ENCODE measurements around the gene UBA3. TPM values are rescaled to one million over a fixed set of nuclear protein-coding genes. Genes with fewer than 3 reads are reported as not detected.

UBA3 gene
- total and polyA plus RNA-seq, 2 of the 13 experiments (the other 11 are each of a cell fraction or from before 2014, with no cell fraction given): 40.7 to 49.0 TPM

- TF ChIP-seq ZFP36 (IDR thresholded peaks at IDR 0.05; ENCODE audit: borderline replicate concordance, low read depth, low read length, partially characterized antibody): no peak
- TF ChIP-seq PBX2 (CRISPR knock-in tag; IDR thresholded peaks at IDR 0.05): 0 out of 2 replicates have a peak, but pooled peaks have one; percentile 23
- no peak for TF ChIP-seq REL (CRISPR knock-in tag; conservative IDR thresholded peaks at IDR 0.05)
- TF ChIP-seq MAFF (IDR thresholded peaks at IDR 0.05; ENCODE audit: low read depth, low read length): no peak
- no peak for TF ChIP-seq PHF5A (CRISPR knock-in tag; IDR thresholded peaks at IDR 0.05; ENCODE audit: low read depth, unreplicated experiment)
- no peak for TF ChIP-seq RFXAP (CRISPR knock-in tag; IDR thresholded peaks at IDR 0.05; ENCODE audit: borderline replicate concordance)
- TF ChIP-seq ZSCAN9 (CRISPR knock-in tag; IDR thresholded peaks at IDR 0.05; ENCODE audit: borderline replicate concordance): no peak
- no peak; the same call in 1 of the 2 replicates for TF ChIP-seq ZNF709 (CRISPR knock-in tag; IDR thresholded peaks at IDR 0.05)
- TF ChIP-seq ZFYVE20 (CRISPR knock-in tag; IDR thresholded peaks at IDR 0.05; ENCODE audit: borderline replicate concordance, low read depth): no peak
- no peak; the same call in 1 of the 2 replicates for TF ChIP-seq ATF2 (CRISPR knock-in tag; IDR thresholded peaks at IDR 0.05)
- TF ChIP-seq GATA4 (IDR thresholded peaks at IDR 0.05; ENCODE audit: borderline replicate concordance, low read depth): no peak
- no peak for TF ChIP-seq HINFP (CRISPR knock-in tag; IDR thresholded peaks at IDR 0.05; ENCODE audit: low read depth)
- TF ChIP-seq RFX5 (IDR thresholded peaks at IDR 0.05; ENCODE audit: low read depth, low read length): no peak
- no peak for TF ChIP-seq SSRP1 (CRISPR knock-in tag; IDR thresholded peaks at IDR 0.05)
- TF ChIP-seq ZIK1 (CRISPR knock-in tag; IDR thresholded peaks at IDR 0.05; ENCODE audit: borderline replicate concordance, low read depth): no peak
- TF ChIP-seq REXO4 (CRISPR knock-in tag; IDR thresholded peaks at IDR 0.05; ENCODE audit: borderline replicate concordance): no peak
- no peak for TF ChIP-seq MNT (IDR thresholded peaks at IDR 0.05)
- TF ChIP-seq SP5 (CRISPR knock-in tag; IDR thresholded peaks at IDR 0.05; ENCODE audit: borderline replicate concordance, low read depth): no peak; the same call in 1 of the 2 replicates
These were observed 4.4 kb upstream of the UBA3 start, which contains the start of gene ARL6IP5 (continued) for GRCh38 chr3:69084326-69085167.
